ENCODE results near the gene SYCN.
"Not testable (repeated sequence)": the region's sequence is repeated elsewhere in the genome, so short reads cannot be mapped to it uniquely, and the experiment has no call there.

The SYCN gene

DNA sequence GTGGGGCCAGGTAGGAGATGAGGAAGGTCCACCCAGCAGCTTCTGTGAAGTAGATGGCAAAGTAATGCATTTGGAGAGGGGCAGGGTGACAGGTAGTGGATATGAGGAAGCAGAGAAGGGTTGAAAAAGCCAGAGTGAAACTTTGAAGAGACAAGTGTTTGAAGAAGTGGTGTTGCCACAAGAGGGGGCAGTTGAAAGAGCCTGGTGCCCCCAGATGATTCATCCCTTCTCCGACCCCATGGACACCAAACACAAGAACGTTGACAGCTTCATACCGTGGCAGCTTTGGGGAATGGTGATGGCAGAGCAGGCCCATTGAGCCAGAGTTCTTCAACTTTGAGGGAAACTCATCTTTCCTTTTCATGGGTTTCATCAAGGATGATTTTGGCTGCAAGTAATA lies 20.8 kb upstream of the SYCN start:
- DNase-seq (ENCODE audit: low spot score): no peak

- DNase-seq (ENCODE audit: low spot score): no peak
Measured at GRCh38 chr19:39223703-39224279, 19.7 kb upstream of the SYCN start.

DNA sequence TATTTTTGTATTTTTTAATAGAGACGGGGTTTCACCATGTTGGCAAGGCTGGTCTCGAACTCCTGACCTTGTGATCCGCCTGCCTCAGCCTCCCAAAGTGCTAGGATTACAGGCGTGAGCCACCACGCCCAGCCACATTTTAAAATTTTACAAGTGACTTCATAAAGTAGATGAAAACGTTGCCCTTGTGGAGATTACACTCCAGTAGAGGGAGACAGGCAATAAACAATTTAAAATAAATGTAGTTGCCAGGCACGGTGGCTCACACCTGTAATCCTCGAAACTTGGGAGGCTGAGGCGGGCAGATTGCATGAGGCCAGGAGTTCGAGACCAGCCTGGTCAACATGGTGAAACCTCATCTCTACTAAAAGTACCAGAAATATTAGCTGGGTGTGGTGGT lies 15.0 kb upstream of the SYCN start:
- not testable (repeated sequence) for DNase-seq (ENCODE audit: low spot score)

GRCh38 chr19:39218230-39219007 lies 14.4 kb upstream of the SYCN start:
- no peak for DNase-seq (ENCODE audit: low spot score)

GRCh38 chr19:39217094-39217493 lies 13.0 kb upstream of the SYCN start:
- DNase-seq (ENCODE audit: low spot score): no peak

DNA sequence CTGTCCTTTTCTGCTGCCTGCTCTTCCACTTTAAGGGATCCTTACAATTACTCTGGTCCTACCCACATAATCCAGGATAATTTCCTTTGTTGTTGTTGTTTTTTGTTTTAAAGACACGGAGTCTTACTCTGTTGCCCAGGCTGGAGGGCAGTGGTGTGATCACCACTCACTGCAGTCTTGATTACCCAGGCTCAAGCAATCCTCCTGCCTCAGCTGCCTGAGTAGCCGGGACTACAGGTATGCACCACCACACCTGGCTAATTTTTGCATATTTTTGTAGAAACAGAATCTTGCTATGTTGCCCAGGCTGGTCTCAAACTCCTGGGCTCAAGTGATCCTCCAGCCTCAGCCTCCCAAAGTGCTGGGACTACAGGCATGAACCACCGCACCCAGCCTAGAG lies 11.3 kb upstream of the SYCN start:
- DNase-seq (ENCODE audit: low spot score): not testable (repeated sequence)

DNA sequence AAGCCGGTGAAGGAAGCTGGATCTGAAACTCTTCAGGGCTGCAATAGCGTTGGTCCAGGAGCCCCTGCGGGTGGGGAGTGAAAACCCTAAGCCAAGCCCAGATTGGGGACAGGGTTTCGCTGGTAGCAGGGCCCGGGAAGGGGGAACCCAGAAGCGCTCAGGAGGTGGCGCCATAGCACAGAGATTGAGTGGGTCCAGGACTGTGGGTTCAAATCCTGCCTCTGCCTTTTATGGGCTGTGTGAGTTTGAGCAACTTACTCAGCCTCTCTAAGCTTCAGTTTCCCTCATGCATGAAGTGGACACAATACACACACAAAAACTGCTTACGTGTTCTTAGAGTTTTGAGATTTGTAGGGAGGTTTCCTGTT lies 8.3 kb upstream of the SYCN start:
- peak; percentile 33 for DNase-seq (ENCODE audit: low spot score)

DNA sequence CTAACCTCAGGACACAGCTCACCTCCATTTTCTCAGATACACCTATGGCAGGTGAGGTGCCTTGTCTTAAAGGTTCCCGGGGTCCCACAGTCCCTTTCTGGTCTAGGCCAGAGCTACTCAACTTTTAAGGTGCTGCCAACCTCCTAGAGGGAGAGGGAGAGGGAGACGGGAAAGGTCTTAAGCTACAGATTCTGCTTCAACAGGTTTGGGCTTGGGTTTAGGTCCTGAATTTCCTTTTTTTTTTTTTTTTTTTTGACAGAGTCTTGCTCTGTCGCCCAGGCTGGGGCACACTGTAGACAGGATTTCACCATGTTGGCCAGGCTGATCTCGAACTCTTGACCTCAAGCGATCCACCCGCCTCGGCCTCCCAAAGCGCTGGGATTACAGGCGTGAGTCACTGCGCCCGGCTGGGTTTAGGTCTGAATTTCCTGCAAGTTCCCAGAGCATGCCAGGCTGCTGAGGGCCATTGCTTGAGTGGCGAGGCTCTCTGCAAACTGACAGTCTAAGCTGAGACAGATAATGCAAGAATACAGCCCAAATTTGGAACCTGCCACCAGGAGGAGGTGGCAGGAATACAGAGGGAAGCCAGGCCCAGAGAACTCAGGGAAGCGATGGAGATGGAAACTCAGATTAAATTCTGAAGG lies 7.8 kb upstream of the SYCN start:
- no peak for DNase-seq (ENCODE audit: low spot score)

DNA sequence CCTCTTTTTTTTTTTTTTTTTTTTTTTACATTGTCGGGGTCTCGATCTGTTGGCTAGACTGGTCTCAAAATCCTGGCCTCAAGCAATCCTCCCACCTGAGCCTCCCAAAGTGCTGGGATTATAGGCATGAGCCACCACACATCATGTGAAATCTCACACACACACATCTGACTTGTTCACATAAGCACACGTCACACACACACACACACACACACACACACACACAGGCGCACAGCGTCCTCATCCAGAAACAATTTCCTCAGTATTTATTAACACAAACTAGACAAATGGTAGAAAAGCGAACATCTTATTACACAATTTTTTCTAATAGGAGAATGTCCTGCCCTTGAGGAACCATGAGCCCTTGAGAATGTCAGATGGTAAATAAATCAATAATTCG lies 5.1 kb upstream of the SYCN start:
- no peak for DNase-seq (ENCODE audit: low spot score)

- DNase-seq (ENCODE audit: low spot score): no peak
Measured at GRCh38 chr19:39208175-39208795, 4.2 kb upstream of the SYCN start.

- DNase-seq (ENCODE audit: low spot score): no peak
Measured at GRCh38 chr19:39207293-39207836, 3.3 kb upstream of the SYCN start.

- DNase-seq (ENCODE audit: low spot score): no peak
Measured at GRCh38 chr19:39206122-39206521, 2.1 kb upstream of the SYCN start.

GRCh38 chr19:39205449-39205764 lies 1.3 kb upstream of the SYCN start:
- DNase-seq (ENCODE audit: low spot score): no peak

DNA sequence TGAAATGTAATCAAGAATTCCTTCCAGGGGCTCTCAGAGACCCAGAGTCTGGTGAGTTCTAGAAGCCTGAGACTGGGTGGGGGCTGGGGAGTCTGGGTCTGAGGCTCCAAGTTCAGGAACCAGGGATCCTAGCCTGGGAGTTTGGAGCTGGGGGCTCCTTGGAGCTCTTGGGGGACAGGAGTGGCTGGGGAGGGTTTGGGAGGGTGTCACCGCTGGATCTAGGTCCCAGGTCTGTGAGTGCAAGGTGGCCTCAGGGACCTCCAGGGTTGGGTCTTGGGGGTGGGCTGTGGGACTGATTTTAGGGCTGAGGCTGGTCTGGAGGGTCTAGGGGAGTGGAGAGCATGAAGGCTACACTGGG lies 1.1 kb downstream of the SYCN start:
- DNase-seq (ENCODE audit: low spot score): no peak

GRCh38 chr19:39200803-39201115 lies 3.3 kb downstream of the SYCN start:
- no peak for DNase-seq (ENCODE audit: low spot score)

DNA sequence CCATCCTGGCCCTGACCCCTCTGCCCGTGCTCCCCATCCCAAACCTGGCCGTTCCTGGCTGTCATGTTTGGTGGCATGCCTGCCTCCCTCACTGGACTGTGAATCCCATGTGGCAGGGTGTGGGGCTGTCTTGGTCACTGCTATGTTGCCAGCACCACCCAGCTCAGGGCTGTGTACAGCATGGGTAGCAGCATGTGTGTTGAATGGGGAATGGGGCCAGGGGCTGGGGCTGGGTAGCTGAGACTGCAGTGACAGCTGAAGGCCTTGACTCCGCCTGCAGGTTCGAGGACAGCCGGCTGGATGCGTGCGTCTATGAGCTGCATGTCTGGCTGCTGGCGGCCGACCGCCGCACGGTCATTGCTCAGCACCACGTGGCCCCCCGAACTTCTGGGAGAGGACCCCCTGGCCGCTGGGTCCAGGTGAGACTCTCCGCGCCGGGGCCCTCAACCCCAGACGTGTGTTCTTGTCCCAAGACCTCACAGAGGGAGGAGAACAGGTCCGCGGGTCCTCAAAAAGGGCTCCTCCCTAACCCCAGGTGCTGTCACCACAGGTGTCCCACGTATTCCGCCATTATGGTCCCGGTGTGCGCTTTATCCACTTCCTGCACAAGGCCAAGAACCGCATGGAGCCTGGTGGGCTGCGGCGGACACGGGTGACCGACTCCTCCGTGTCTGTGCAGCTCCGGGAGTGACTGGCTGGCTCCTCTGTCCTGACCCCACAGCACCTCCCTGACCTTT lies 3.8 kb downstream of the SYCN start:
- no peak for DNase-seq (ENCODE audit: low spot score)

DNA sequence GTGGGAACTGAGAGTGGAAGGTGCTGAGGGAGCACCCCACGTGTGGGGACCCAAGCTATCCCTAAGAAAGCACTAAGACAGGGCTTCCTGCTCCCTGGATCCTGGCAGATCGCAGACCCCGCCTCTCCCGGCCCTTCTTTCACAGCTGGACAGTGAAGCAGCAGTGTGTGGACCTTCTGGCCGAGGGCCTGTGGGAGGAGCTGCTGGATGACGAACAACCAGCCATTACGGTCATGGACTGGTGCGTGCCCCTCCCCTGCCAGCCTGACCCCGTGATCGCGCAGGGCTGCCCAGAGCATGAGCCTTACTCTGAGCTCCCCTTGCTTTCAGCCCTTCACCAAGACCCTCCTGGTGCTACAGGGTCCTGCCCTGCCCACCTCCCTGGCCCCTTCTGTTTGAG lies 5.0 kb downstream of the SYCN start:
- no peak for DNase-seq (ENCODE audit: low spot score)

GRCh38 chr19:39197808-39198207 lies 6.3 kb downstream of the SYCN start:
- DNase-seq (ENCODE audit: low spot score): no peak

- DNase-seq (ENCODE audit: low spot score): no peak
Measured at GRCh38 chr19:39196860-39197562, 7.1 kb downstream of the SYCN start, which contains the start of gene NCCRP1. Gene NCCRP1, plus strand, starts transcription at chr19:39196964. Its CDS starts 19 bp downstream, at chr19:39196983.

- DNase-seq (ENCODE audit: low spot score): no peak
Measured at GRCh38 chr19:39196320-39196719, 7.7 kb downstream of the SYCN start.

DNA sequence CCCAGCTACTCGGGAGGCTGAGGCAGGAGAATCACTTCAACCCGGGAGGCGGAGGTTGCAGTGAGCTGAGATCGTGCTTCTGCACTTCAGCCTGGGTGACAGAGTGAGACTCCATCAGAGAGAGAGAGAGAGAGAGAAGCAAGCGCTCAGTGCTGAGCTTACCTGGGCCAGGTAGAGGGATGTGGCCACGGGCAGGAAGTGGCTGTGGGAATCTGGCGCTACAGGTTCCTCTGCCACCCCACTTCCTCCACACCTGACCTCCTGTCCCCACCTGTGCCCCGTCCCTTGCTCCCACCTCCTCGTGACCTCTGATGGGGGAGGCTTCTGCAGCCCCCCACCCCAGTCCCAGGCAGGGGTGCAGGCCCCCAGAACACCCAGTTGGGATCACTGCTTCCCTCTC lies 8.3 kb downstream of the SYCN start:
- DNase-seq (ENCODE audit: low spot score): no peak
